ENCODE data around the gene INTS7.

DNA sequence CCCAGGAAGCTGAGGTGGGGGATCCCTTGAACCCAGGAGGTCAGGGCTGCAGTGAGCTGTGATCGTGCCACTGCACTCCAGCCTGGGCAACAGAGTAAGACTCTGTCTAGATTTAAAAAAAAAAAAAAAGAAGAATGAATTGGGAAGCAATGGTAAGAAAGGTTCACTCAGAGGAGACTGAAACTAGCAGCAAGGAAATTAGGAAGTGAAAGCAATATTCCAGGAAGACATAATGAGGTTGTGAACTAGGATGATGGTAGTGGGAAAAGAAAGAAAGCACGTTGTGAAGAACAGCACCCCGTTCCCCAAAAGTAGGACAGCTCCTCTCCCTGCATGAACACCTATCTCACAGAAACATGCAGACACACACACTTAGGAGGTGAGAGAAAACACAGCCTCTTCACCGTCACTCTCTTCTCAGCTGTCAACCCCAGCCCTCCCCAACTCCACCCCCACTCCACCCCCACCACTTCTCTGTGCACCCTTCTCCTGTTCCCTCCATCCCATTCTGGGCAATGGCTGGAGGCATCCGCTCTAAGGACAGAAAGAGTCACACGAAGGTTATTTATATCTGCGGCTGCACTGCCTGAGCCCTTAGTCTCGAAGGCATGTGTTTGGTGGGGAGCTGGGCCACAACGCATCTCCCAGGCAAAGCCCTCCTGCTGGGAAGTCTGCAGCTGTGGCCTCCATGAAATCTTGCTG lies 103.0 kb downstream of the INTS7 start:
- TF ChIP-seq REST (IDR thresholded peaks at IDR 0.05): no peak
- no peak for TF ChIP-seq CTCF (IDR thresholded peaks at IDR 0.05; ENCODE audit: low read depth, low read length, missing input control)
- TF ChIP-seq YY1 (IDR thresholded peaks at IDR 0.05): no peak
- no peak for TF ChIP-seq NR2F2 (IDR thresholded peaks at IDR 0.05)
- no peak for TF ChIP-seq JUND (IDR thresholded peaks at IDR 0.05)
- TF ChIP-seq MAX (IDR thresholded peaks at IDR 0.05): no peak
- no peak for TF ChIP-seq TAF1 (conservative IDR thresholded peaks at IDR 0.05)
- TF ChIP-seq RAD21 (IDR thresholded peaks at IDR 0.05): no peak
- TF ChIP-seq GABPA (IDR thresholded peaks at IDR 0.05 in 1 of 2, conservative IDR thresholded peaks at IDR 0.05 in 1 of 2): no peak
- TF ChIP-seq FOXA2 (IDR thresholded peaks at IDR 0.05): no peak
- no peak for TF ChIP-seq FOXA1 (IDR thresholded peaks at IDR 0.05)
- TF ChIP-seq, protein P1, sequence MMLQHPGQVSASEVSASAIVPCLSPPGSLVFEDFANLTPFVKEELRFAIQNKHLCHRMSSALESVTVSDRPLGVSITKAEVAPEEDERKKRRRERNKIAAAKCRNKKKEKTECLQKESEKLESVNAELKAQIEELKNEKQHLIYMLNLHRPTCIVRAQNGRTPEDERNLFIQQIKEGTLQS (IDR thresholded peaks at IDR 0.05): no peak
- no peak for TF ChIP-seq RXRA (IDR thresholded peaks at IDR 0.05)
- TF ChIP-seq SP1 (IDR thresholded peaks at IDR 0.05): no peak
